Transverse colon (tissue), 4 donors: ENCODE data around the gene ZNF609.

Experiments
- EP300 ChIP-seq: sonication (generic); formaldehyde crosslinking; IDR thresholded peaks from one replicate; pipeline ENCODE4 v1.6.1; 2017; ENCODE audit warnings: antibody characterized with exemption, low read depth
- POLR2AphosphoS5 ChIP-seq, 3 donors: sonication (generic); formaldehyde crosslinking; IDR thresholded peaks; one replicate each; pipeline ENCODE4 v1.6.1; 2016; ENCODE audit warnings: antibody characterized with exemption in 3 of 3
- TF ChIP-seq, protein P1 (sequence below), 5 experiments: fragments of 200-600 bp in 3 of 5; fragments of 450-650 bp in 2 of 5; sonication (generic) in 3 of 5; IDR thresholded peaks; 1 replicate in 2 of 5; 2 replicates in 3 of 5; pipeline ENCODE4 v1.5.1; 2016 to 2017; ENCODE audit warnings: antibody characterized with exemption in 5 of 5, inconsistent platforms in 3 of 5, mild to moderate bottlenecking in 2 of 5, moderate library complexity in 1 of 5

DNA sequence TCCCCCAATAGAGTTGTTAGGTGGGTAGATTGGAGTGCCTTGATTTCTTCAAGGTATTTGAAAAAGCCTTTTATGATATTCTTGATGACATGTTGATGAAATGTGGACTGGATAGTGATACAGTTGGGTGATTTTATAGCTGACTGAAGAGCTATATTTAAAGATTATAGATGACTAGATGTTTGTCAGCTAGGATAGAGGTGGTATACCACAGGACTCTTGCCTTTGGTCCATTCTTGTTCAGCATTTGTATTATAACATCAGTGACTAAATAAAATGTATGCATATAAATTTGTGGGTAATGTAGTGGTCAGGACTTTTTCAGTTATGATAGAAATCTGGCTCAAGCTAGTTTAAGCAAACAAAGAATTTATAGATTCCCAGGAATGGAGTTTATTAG is 143.9 kb downstream of the ZNF609 start:
- TF ChIP-seq, protein P1, sequence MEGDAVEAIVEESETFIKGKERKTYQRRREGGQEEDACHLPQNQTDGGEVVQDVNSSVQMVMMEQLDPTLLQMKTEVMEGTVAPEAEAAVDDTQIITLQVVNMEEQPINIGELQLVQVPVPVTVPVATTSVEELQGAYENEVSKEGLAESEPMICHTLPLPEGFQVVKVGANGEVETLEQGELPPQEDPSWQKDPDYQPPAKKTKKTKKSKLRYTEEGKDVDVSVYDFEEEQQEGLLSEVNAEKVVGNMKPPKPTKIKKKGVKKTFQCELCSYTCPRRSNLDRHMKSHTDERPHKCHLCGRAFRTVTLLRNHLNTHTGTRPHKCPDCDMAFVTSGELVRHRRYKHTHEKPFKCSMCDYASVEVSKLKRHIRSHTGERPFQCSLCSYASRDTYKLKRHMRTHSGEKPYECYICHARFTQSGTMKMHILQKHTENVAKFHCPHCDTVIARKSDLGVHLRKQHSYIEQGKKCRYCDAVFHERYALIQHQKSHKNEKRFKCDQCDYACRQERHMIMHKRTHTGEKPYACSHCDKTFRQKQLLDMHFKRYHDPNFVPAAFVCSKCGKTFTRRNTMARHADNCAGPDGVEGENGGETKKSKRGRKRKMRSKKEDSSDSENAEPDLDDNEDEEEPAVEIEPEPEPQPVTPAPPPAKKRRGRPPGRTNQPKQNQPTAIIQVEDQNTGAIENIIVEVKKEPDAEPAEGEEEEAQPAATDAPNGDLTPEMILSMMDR (IDR thresholded peaks at IDR 0.05): no peak
- no peak for TF ChIP-seq EP300
- TF ChIP-seq POLR2AphosphoS5 (IDR thresholded peaks at IDR 0.05): no peak
